Measurements from ENCODE around the gene ZNF232.
"Not testable (repeated sequence)": the region's sequence is repeated elsewhere in the genome, so short reads cannot be mapped to it uniquely, and the experiment has no call there.

Gene ZNF232

GRCh38 chr17:5111402-5112204 lies at the start of gene ZNF232:
TSS of gene ZNF232 (minus strand) at chr17:5111878. CDS start at chr17:5111822, 56 bp downstream.
- Histone ChIP-seq H3K4me3 (ENCODE audit: severe bottlenecking) (peak within 1 kb of the TSS; percentile 67), H3K9me3 (ENCODE audit: severe bottlenecking) (no peaks in the 10 kb centered on the region), H3K27me3 (ENCODE audit: insufficient read depth, poor library complexity, severe bottlenecking) (peaks cover 15% of the 10 kb centered on the region), H3K27ac (ENCODE audit: poor library complexity, severe bottlenecking) (peak within 1 kb of the TSS; percentile 39), H3K36me3 (ENCODE audit: low read depth) (peaks cover 41% of the 10 kb centered on the region), H3K4me1 (ENCODE audit: insufficient read depth, poor library complexity, severe bottlenecking) (no peaks in the 10 kb centered on the region)
- TF ChIP-seq CTCF (IDR thresholded peaks at IDR 0.05; ENCODE audit: poor library complexity, severe bottlenecking), result no peak
- DNase-seq (ENCODE audit: low spot score), result peak; percentile 93
- ATAC-seq (ENCODE audit: low read depth), result peak; percentile 95

- DNase-seq (ENCODE audit: low spot score); H3K27ac ChIP-seq (ENCODE audit: poor library complexity, severe bottlenecking); ATAC-seq (ENCODE audit: low read depth); H3K4me3 ChIP-seq (ENCODE audit: severe bottlenecking); H3K4me1 ChIP-seq (ENCODE audit: insufficient read depth, poor library complexity, severe bottlenecking); H3K27me3 ChIP-seq (ENCODE audit: insufficient read depth, poor library complexity, severe bottlenecking); H3K36me3 ChIP-seq (ENCODE audit: low read depth); H3K9me3 ChIP-seq (ENCODE audit: severe bottlenecking): not testable (repeated sequence)
Measured at GRCh38 chr17:5160702-5161101, 49.0 kb upstream of the ZNF232 start.

GRCh38 chr17:5146122-5146521 lies 34.4 kb upstream of the ZNF232 start:
- DNase-seq (ENCODE audit: low spot score); ATAC-seq (ENCODE audit: low read depth); H3K4me1 ChIP-seq (ENCODE audit: insufficient read depth, poor library complexity, severe bottlenecking): not testable (repeated sequence)

GRCh38 chr17:5142877-5143276 lies 31.2 kb upstream of the ZNF232 start:
- H3K9me3 ChIP-seq (ENCODE audit: severe bottlenecking); H3K27ac ChIP-seq (ENCODE audit: poor library complexity, severe bottlenecking); ATAC-seq (ENCODE audit: low read depth); H3K4me3 ChIP-seq (ENCODE audit: severe bottlenecking); H3K27me3 ChIP-seq (ENCODE audit: insufficient read depth, poor library complexity, severe bottlenecking); H3K4me1 ChIP-seq (ENCODE audit: insufficient read depth, poor library complexity, severe bottlenecking); DNase-seq (ENCODE audit: low spot score); H3K36me3 ChIP-seq (ENCODE audit: low read depth): not testable (repeated sequence)

More at GRCh38 chr17:5146122-5146521, 34.4 kb upstream of the ZNF232 start:
- not testable (repeated sequence) for H3K9me3 ChIP-seq (ENCODE audit: severe bottlenecking); H3K4me3 ChIP-seq (ENCODE audit: severe bottlenecking); H3K27ac ChIP-seq (ENCODE audit: poor library complexity, severe bottlenecking); H3K27me3 ChIP-seq (ENCODE audit: insufficient read depth, poor library complexity, severe bottlenecking); H3K36me3 ChIP-seq (ENCODE audit: low read depth)

GRCh38 chr17:5139458-5139732 lies 27.7 kb upstream of the ZNF232 start:
- H3K4me1 ChIP-seq (ENCODE audit: insufficient read depth, poor library complexity, severe bottlenecking), result no peaks in the 10 kb centered on the region
- no peaks in the 10 kb centered on the region for H3K9me3 ChIP-seq (ENCODE audit: severe bottlenecking)
- no peak for TF ChIP-seq CTCF (IDR thresholded peaks at IDR 0.05; ENCODE audit: poor library complexity, severe bottlenecking)
- H3K36me3 ChIP-seq (ENCODE audit: low read depth), result no peaks in the 10 kb centered on the region
- no peak for DNase-seq (ENCODE audit: low spot score)
- H3K27ac ChIP-seq (ENCODE audit: poor library complexity, severe bottlenecking), result no peak overlapping the region
- H3K27me3 ChIP-seq (ENCODE audit: insufficient read depth, poor library complexity, severe bottlenecking), result no peaks in the 10 kb centered on the region
- no peak overlapping the region for H3K4me3 ChIP-seq (ENCODE audit: severe bottlenecking)
- ATAC-seq (ENCODE audit: low read depth), result no peak

- H3K4me1 ChIP-seq (ENCODE audit: insufficient read depth, poor library complexity, severe bottlenecking), result no peaks in the 10 kb centered on the region
- no peak overlapping the region for H3K4me3 ChIP-seq (ENCODE audit: severe bottlenecking)
- H3K27me3 ChIP-seq (ENCODE audit: insufficient read depth, poor library complexity, severe bottlenecking), result no peaks in the 10 kb centered on the region
- no peak for TF ChIP-seq CTCF (IDR thresholded peaks at IDR 0.05; ENCODE audit: poor library complexity, severe bottlenecking)
- ATAC-seq (ENCODE audit: low read depth) (no peak), DNase-seq (ENCODE audit: low spot score) (no peak)
- H3K9me3 ChIP-seq (ENCODE audit: severe bottlenecking), result no peaks in the 10 kb centered on the region
- H3K36me3 ChIP-seq (ENCODE audit: low read depth), result no peaks in the 10 kb centered on the region
- H3K27ac ChIP-seq (ENCODE audit: poor library complexity, severe bottlenecking), result no peak overlapping the region
Measured at GRCh38 chr17:5138616-5139457, 27.2 kb upstream of the ZNF232 start.

GRCh38 chr17:5138198-5138544 lies 26.5 kb upstream of the ZNF232 start:
- H3K9me3 ChIP-seq (ENCODE audit: severe bottlenecking); H3K36me3 ChIP-seq (ENCODE audit: low read depth); H3K27me3 ChIP-seq (ENCODE audit: insufficient read depth, poor library complexity, severe bottlenecking); H3K4me3 ChIP-seq (ENCODE audit: severe bottlenecking); DNase-seq (ENCODE audit: low spot score); H3K27ac ChIP-seq (ENCODE audit: poor library complexity, severe bottlenecking); ATAC-seq (ENCODE audit: low read depth); H3K4me1 ChIP-seq (ENCODE audit: insufficient read depth, poor library complexity, severe bottlenecking): not testable (repeated sequence)

- H3K9me3 ChIP-seq (ENCODE audit: severe bottlenecking); H3K4me1 ChIP-seq (ENCODE audit: insufficient read depth, poor library complexity, severe bottlenecking); H3K36me3 ChIP-seq (ENCODE audit: low read depth); H3K27me3 ChIP-seq (ENCODE audit: insufficient read depth, poor library complexity, severe bottlenecking); H3K27ac ChIP-seq (ENCODE audit: poor library complexity, severe bottlenecking); H3K4me3 ChIP-seq (ENCODE audit: severe bottlenecking); DNase-seq (ENCODE audit: low spot score); ATAC-seq (ENCODE audit: low read depth): not testable (repeated sequence)
Measured at GRCh38 chr17:5137511-5138197, 26.0 kb upstream of the ZNF232 start.
